NCI-H146 (cell line): ENCODE data around the gene OR6X1.
A peak's percentile ranks its signal among the peaks of the same experiment; 100 is the strongest.
"Not testable (repeated sequence)": the region's sequence is repeated elsewhere in the genome, so short reads cannot be mapped to it uniquely, and the experiment has no call there.

Source experiments
- DNase-seq: peaks from one replicate; lab custom pipeline; 2025; lab: John Stamatoyannopoulos, UW

Gene OR6X1

DNA sequence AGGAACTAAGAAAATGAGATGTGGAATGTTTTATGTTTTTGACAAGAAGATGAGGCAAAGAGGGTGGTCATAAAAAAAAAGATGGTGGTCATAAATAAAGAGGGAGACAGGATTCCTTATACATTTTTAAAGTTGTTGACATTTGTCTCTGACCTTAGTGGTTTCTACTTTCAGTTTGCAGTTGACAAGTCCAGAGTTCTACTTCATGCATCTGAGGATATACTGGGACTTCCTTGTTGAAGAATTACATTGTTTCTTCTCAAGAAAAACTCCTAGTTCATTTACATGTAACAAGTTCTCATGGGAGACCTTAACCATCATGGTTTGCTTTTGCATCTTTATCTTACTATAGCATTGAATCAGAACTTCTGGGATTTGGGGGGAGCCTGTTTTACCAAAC lies 1.2 kb downstream of the OR6X1 start:
- DNase-seq: no peak

DNA sequence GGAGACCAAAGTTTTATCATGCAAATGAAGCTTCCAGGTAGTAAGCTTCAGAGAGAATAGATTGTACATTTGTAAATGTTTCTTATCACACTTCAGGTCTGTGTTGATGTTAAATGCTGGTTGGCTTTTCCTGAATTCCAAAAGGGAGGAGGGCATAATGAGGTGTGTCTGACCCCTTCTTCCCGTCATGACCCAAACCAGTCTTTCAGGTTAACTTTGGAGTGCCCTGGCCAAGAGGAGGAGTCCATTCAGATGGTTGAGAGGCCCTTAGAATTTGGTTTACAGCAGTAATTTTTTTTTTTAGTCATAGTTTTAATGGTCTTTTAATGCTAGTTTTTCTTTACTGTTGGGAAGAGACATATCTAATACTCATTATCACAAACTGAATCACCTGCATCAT lies 2.5 kb downstream of the OR6X1 start:
- no peak for DNase-seq

DNA sequence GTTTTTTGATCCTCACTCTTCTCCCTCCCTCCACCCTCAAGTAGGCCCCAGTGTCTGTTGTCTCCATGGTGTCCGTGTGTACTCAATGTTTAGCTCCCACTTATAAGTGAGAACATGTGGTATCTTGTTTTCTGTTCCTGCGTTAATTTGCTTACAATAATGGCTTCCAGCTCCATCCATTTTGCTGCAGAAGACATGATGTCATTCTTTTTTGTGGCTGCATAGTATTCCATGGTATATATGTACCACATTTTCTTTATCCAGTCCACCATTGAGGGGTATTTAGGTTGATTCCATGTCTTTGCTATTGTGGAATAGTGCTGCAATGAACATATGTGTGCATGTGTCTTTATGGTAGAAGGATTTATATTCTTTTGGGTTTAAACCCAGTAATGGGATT lies 6.0 kb downstream of the OR6X1 start:
- not testable (repeated sequence) for DNase-seq

DNA sequence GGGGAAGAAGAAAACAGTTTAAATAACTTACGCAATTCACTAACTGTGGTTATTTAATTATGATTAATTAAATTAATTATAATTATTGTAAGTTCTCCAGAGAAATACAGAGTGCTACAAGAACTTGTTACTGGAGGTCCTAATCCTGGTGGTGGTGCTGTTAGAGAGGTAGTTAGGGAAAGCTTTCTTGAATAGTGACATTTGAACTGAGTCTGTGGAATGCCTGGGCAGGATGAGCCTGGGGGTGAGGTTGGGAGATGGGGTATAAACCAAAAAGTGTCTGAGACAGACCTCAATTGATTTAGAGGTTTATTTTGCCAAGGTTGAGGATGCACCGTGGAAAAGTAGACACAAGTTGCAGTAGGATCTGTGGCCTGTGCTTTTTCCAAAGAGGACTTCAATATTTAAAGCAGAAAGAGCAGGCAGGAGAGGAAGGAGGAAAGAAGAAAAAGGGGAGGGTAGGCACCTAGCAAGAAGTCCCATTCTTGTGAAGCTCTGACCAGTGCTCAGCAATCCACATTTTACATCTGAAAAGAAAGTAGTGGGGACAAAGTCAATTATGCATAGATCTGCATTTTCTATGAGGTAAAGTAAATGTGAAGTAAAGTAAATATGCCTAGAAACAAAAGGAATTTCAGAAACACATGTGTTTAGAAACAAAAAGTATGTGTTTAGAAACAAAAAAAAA lies 8.4 kb downstream of the OR6X1 start:
- no peak for DNase-seq

DNA sequence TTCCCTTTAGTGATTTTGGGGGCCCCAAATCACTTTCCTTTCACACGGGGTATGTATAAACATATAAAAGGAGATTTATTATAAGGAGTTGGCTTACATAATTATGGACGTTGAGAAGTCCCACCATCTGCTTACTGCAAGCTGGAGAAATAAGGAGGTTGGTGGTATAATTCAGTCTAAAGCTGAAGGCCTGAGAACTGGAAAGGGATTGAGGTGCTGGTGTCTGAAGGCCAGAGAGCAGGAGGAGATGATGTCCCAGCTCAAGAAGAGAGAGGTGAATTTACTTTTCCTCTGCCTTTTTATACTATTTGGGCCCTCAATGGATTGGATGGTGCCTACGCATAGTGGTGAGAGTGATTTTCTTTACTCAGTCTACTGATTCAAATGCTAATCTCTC lies 11.6 kb downstream of the OR6X1 start:
- no peak for DNase-seq

DNA sequence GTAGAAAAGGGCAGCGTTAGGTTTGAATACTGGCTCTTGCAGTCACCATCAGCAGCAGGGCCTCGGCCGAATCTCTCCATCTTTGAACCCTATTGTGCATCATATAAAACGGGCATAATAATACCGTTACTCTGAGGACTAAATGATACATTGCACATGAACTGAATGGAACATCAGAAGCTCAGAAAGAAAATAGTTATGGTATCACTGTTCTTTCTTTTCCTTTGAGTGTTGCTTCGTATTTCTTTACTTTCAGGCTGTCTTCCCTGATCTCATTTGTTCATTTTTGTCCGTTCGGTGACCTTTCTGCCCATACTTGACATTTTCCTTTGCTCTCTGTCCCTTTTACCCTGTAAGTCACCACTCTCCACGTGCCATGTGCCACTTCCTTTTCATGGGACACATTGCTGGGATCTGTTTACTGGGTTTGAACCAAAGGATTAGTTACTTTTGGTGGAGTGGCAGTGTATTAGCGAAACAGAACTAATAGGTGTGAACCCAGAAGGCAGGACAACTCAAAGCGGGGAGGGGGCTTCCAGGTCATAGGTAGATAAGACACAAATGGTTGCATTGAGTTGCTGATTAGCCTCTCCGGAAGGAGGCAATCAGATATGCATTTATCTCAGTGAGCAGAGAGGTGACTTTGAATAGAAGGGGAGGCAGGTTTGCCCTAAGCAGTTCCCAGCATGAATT lies 12.1 kb downstream of the OR6X1 start:
- DNase-seq: peak; percentile 36

DNA sequence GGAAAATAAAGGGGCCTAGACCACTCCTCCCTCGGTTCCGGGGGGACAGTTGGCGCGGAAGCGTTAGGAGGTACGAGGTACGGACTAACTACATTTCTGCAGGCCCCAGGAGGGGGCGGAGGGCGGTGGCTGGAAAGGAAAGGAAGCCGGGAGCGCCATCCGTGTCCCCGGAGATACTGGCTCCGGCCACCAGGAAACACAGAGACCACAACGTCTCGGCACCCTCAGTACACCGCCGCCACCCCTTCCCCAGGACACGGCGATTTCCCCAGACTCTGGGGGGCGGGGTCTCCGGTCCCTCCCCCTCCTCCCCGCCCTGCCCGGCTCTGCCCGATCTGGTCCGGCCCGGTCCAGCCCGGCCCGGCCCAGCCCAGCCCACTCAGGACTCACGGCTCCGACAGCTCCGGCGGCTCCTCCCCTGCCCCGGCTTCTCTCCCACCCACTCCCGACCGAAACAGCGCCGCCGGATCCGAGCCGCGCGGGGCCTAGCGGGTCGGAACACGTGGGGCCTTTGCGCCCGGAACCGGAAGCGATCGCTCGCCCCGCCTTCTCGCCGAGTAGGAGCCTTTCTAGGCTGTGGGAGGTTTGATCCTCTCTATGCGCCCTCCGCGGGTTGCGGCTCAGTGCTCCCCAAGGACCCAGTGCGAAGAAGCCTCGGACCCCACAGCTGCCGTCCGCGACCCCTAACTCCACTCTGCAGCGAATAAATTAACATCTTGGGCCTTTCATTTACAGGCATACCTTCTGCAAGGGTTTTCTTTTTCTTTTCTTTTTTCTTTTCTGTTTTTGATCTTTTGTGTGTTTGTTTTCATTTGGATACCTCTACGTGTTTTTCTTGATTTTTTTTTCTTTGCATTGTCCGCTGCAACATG lies 12.9 kb downstream of the OR6X1 start, which contains the start of gene ZNF202:
Gene ZNF202, minus strand, starts transcription at position 502 of the 872 bp plus-strand sequence. CDS start 10,772 bp downstream, outside the sequence.
- peak; percentile 91 for DNase-seq

DNA sequence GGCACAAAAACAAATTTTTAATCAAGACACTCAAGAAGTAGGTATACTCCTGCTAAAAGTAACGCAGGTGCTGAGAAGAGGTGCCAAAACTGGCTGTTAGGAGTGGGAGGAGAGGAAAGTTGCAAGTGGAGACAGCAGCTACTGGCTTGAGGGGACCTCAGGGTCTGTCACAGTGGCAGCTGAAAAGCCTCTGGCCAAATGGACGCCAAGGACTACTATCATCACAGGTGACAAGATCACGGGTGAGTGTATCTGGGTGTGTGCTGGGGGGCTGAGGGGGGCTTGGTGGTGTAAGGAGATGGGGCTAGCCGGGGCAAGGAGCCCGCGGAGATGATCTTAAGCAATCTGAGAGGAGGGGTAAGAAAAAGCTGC lies 13.5 kb downstream of the OR6X1 start:
- DNase-seq: peak; percentile 11

DNA sequence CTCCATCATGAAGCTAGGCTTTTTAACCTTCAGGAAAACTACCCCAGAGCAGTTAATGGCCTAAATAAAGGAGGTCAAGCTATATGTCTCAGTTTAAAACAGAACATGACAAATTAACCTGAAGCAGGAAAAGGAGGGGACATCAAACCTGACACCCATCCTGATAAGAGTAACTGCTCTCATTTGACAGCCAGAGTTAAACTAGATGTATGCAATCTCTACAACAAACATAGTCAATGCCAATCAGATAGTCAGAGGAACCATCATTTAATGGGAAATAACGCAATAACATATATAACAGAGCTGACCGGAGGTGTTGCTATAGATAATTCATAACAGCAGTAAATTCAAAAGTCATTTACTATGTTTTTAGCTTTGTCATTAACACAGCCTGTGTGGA lies 15.9 kb downstream of the OR6X1 start:
- DNase-seq: no peak

DNA sequence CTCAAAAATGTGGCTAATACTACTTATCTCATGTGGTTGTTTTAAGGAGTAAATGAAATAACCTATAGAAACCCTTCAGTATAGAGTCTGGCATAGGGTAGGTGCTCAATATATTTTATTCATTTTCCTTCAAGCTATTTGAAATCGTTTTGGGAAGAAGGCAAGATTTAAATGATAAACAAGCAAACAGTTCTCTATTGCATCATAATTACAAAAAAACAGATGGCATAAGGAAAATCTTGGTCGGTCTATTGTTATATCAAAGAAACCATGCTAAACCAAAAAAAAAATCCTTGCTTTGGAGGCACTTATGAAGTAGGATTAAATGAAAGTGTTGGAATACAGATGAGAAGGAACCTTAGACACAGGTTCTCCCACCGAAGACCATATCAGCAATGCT lies 17.5 kb downstream of the OR6X1 start:
- no peak for DNase-seq

DNA sequence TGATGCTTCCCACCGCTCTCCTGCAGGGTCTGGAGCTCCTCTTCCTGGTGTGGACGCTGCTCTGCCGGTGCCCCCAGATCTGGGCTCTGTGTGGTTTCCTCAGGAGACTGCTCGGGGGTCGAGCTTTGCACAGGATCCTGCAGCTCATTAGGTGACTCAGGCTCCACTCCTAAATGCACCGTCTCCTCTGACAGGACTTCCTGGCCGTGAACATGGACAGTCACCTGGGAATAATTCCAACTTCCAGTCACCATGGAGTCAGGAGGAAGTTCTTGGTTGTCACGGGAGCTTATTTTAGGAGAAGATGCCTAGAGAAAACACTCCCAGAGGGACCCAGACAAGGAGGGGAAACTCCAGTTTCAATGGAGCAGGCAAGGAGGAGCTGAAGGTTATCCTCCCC lies 24.7 kb downstream of the OR6X1 start:
- no peak for DNase-seq

DNA sequence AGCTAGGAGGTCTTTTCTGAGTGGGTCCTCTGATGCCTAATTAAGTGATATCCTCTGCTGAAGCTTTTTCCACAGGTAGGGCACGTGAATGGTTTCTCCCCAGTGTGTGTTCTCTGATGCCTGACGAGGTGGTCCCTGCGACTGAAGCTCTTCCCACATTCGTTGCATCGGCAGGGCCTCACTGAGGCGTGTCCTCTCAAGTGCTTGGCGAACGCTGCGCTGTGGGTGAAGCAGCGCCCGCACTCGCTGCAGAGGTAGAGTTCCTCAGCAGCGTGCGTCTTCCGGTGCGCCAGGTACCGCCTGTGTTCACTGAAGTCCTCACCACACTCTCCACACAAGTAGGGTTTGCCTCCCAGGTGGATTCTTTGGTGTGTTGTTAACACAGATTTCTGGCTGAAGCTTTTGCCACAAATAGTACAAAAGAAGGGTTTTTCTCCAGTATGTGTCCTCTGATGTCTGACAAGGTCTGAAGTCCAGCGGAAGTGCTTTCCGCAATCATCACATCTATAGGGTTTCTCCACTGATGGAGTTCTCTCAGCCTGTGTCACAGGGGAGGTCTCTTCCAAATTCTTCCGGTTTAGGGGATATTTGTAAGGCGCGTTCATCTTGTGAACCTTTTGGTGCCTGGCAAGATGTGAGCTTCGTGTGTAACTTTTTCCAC lies 28.2 kb downstream of the OR6X1 start:
- DNase-seq: no peak

DNA sequence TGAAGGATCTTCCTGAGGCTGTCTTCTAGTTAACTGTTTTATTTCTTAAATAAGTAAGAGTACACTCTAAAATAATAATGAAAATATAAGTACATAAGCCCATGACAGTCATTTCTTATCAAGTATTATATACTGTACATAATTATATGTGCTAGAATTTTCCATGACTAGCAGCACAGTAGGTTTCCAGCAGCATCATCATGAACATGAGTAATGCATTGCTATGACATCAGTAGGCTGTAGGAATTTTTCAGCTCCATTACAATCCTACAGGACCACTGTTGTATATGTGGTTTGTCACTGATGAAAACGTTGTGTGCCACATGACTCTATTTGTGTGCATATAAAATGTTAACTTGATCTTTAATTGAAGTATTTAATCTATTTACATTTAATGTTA lies 34.9 kb downstream of the OR6X1 start:
- no peak for DNase-seq

DNA sequence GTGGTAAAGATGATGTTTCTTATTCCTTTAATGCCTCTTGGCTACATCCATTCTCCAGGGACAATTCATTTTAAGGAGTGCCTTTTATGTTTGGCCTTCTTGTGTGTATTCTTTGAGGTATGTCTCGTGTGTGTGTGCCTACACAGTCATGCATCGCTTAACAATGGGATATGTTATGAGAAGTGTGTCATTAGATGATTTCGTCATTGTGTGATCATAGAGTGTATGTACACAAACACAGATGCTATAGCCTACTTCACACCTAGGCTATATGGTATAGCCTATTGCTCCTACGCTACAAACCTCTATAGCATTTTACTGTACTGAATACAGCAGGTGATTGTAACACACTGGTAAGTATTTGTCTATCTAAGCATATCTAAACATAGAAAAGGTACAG lies 35.8 kb downstream of the OR6X1 start:
- no peak for DNase-seq

DNA sequence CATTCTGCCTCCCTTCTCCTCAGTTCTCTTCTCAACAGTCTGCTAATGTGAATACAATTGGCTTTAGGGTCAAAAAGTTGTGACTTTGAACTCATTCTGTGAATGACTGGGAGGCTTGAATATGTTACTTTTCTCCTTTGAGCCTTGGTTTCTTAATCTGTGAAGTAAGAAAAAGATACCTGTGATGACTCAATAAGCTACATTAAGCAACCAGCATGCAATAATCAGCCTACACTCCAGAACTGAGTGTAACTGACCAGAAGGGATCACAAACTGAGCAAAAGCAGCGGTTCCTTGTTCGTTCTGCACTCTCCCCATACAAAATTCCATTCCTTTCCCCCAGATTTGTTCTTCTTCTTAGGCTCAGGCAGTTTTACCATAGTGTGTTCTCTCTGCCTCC lies 36.3 kb downstream of the OR6X1 start:
- DNase-seq: no peak

DNA sequence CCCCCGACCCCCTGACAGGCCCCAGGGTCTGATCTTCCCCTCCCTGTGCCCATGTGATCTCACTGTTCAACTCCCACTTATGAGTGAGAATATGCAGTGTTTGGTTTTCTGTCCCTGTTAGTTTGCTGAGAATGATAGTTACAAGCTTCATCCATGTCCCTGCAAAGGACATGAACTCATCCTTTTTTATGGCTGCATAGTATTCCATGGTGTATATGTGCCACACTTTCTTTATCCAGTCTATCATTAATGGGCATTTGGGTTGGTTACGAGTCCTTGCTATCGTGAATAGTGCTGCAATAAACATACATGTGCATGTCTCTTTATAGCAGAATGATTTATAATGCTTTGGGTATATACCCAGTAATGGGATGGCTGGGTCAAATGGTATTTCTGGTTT lies 41.7 kb downstream of the OR6X1 start:
- not testable (repeated sequence) for DNase-seq

DNA sequence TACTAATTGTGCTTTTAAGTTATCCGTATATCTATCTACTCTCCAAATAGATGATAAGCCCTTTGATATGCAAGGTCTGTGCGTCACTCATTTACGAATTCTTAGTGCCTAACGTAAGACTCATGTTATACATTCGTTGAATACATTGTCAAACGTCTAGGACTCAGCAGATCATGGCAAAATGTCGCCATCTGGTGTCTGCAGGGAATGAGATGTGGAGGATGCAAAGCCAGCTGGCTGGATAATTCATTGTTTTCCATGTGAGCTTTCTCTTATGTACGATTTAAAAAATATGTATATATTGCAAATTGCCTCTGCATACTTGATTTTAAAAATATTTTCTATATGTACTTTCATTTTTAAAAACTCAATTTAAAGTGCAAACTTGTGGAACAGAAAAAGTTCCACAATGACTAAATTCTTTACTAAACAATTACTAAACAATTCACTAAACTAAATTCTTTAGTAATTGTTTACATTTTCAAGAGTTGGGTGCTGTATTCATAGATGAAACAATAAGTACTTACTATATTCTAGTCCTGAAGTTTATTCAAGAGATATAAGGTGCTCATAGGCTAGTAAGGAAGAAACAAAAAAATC lies 46.6 kb downstream of the OR6X1 start:
- peak; percentile 21 for DNase-seq

DNA sequence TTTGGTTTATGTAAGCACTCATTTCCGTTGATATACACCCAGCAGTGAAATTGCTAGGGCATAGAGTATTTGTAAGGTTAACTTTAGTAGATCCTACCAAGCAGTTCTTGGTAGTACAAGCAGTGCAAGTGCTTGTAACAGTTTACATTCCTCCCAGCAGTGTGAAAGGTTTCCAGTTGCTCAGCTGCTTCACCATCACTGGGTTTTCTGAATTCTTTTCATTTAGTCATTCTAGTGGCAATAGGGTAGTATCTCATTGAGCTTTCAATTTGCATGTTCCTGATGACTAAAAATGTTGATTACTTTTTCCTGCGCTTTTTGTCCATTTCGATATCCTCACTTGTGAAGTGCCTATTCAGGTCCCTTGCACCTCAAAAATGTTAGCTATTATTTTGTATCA lies 47.1 kb downstream of the OR6X1 start:
- no peak for DNase-seq

DNA sequence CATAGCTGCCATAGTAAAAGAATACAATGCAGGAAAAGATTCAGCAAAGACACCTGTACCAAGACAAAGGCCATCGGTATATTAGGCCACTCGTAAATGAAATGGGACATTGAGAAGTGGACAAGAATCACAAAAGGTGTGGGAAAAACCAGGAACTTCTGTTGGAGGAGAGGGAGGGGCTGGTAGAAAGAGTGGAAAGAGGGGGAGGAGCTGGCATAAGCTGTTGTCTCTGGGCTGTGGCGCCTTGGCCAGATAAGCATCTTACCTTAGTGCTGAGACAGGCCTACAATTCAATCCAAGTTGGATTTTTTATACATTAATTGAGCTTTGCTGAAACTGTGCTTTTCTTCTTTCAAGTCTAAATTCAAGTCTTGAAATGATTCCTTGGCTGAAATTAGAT lies 50.0 kb downstream of the OR6X1 start:
- no peak for DNase-seq
